Measurements from ENCODE around the gene CTTNBP2.

- TF ChIP-seq POLR2A (IDR thresholded peaks at IDR 0.05; ENCODE audit: low read depth, low read length): no peak
- no peak for TF ChIP-seq MAZ (IDR thresholded peaks at IDR 0.05; ENCODE audit: borderline replicate concordance, low read depth, low read length)
- TF ChIP-seq, protein P1, sequence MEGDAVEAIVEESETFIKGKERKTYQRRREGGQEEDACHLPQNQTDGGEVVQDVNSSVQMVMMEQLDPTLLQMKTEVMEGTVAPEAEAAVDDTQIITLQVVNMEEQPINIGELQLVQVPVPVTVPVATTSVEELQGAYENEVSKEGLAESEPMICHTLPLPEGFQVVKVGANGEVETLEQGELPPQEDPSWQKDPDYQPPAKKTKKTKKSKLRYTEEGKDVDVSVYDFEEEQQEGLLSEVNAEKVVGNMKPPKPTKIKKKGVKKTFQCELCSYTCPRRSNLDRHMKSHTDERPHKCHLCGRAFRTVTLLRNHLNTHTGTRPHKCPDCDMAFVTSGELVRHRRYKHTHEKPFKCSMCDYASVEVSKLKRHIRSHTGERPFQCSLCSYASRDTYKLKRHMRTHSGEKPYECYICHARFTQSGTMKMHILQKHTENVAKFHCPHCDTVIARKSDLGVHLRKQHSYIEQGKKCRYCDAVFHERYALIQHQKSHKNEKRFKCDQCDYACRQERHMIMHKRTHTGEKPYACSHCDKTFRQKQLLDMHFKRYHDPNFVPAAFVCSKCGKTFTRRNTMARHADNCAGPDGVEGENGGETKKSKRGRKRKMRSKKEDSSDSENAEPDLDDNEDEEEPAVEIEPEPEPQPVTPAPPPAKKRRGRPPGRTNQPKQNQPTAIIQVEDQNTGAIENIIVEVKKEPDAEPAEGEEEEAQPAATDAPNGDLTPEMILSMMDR (conservative IDR thresholded peaks at IDR 0.05; ENCODE audit: low read depth, low read length): no peak
- TF ChIP-seq RFX5 (IDR thresholded peaks at IDR 0.05; ENCODE audit: low read depth, low read length): no peak
- no peak for TF ChIP-seq MAFK (IDR thresholded peaks at IDR 0.05; ENCODE audit: low read depth, low read length)
- TF ChIP-seq RAD21 (IDR thresholded peaks at IDR 0.05; ENCODE audit: low read length): no peak
- no peak for TF ChIP-seq MXI1 (IDR thresholded peaks at IDR 0.05; ENCODE audit: borderline replicate concordance, low read depth, low read length)
- TF ChIP-seq BHLHE40 (IDR thresholded peaks at IDR 0.05; ENCODE audit: low read depth, low read length): no peak
- no peak for TF ChIP-seq CEBPB (IDR thresholded peaks at IDR 0.05; ENCODE audit: low read depth, low read length)
- no peak for TF ChIP-seq RCOR1 (IDR thresholded peaks at IDR 0.05; ENCODE audit: insufficient replicate concordance, low read length)
- no peak for TF ChIP-seq USF2 (IDR thresholded peaks at IDR 0.05; ENCODE audit: low read depth, low read length)
- TF ChIP-seq SMC3 (IDR thresholded peaks at IDR 0.05; ENCODE audit: low read depth, low read length): no peak
- TF ChIP-seq CHD1 (IDR thresholded peaks at IDR 0.05; ENCODE audit: low read depth, low read length): no peak
Observed at GRCh38 chr7:117755136-117755535, 118.1 kb downstream of the CTTNBP2 start.
